Sigmoid colon (tissue), 7 donors: ENCODE measurements around the gene ZNF775. TPM values are rescaled to one million over a fixed set of nuclear protein-coding genes. Genes with fewer than 3 reads are reported as not detected.

Experiments
- DNase-seq: peaks from one replicate; pipeline ENCODE4 v3.0.0-alpha.2; 2019
- H3K27ac ChIP-seq, 4 donors: fragments of 200-600 bp; sonication (generic); one replicate each; pipeline ENCODE4 v1.5.1; 2016 to 2019; ENCODE audit warnings: mild to moderate bottlenecking in 1 of 4
- H3K27me3 ChIP-seq, 3 donors: fragments of 200-600 bp; sonication (generic); one replicate each; pipeline ENCODE4 v1.5.1; 2019; ENCODE audit warnings: mild to moderate bottlenecking in 1 of 3
- H3K36me3 ChIP-seq, 4 donors: fragments of 200-600 bp; sonication (generic); one replicate each; pipeline ENCODE4 v1.5.1; 2016 to 2019
- H3K4me1 ChIP-seq, 4 donors: fragments of 200-600 bp; sonication (generic); one replicate each; pipeline ENCODE4 v1.5.1; 2017 to 2019
- H3K4me3 ChIP-seq, 4 donors: fragments of 200-600 bp; sonication (generic); one replicate each; pipeline ENCODE4 v1.5.1; 2017 to 2019; ENCODE audit warnings: mild to moderate bottlenecking in 2 of 4, moderate library complexity in 1 of 4
- H3K9me3 ChIP-seq, 4 donors: fragments of 200-600 bp in 3 of 4; sonication (generic) in 3 of 4; one replicate each; pipeline versions ENCODE4 v1.5.1 to v1.6.1; 2013 to 2019
- EP300 ChIP-seq, 4 donors: sonication (generic); formaldehyde crosslinking; IDR thresholded peaks; one replicate each; pipeline ENCODE4 v1.6.1; 2017; ENCODE audit warnings: antibody characterized with exemption in 4 of 4
- POLR2A ChIP-seq, 2 donors: fragments of 450-650 bp; IDR thresholded peaks; one replicate each; pipeline ENCODE4 v1.6.1; 2016; ENCODE audit warnings: antibody characterized with exemption in 2 of 2, mild to moderate bottlenecking in 2 of 2, moderate library complexity in 2 of 2
- POLR2AphosphoS5 ChIP-seq, 4 donors: sonication (generic); formaldehyde crosslinking; IDR thresholded peaks; one replicate each; pipeline ENCODE4 v1.6.1; 2017; ENCODE audit warnings: antibody characterized with exemption in 4 of 4
- WGBS, 2 donors: extraction: QIAGEN DNeasy Blood & Tissue Kit; methylation state at CpG; one replicate each; pipeline ENCODE4 v1.1.7; 2013; 5-methylcytosine and 5-hydroxymethylcytosine counted together
- intact Hi-C: fragments of 100-400 bp; cut with DNase I; formaldehyde crosslinking; loops from one replicate; pipeline ENCODE4 v1.15.1; 2023
- polyA plus RNA-seq, 3 donors: library from polyadenylated mRNA; stranded (reverse); fragments of 200-250 nt; gene quantifications; one replicate each; pipeline ENCODE4 v1.2.3, GENCODE V29; 2013
- total RNA-seq, 4 donors: library from RNA; depleted of rRNA; stranded (reverse); fragments of >200 nt; gene quantifications; one replicate each; pipeline ENCODE4 v1.1.0, GENCODE V29; 2016
- TF ChIP-seq, protein P1 (sequence below), 4 experiments: fragments of 450-650 bp in 3 of 4; fragments of 200-600 bp in 1 of 4; IDR thresholded peaks; one replicate each; pipeline ENCODE4 v1.5.1; 2016 to 2019; ENCODE audit warnings: antibody characterized with exemption in 4 of 4, mild to moderate bottlenecking in 3 of 4, moderate library complexity in 2 of 4
- donor health status: healthy with polysubstance abuse.
- donor health status: Bipolar disorder and iron deficiency.
- donor health status: healthy.

Gene ZNF775
- total and polyA plus RNA-seq, 7 donors, result 3.0 to 10.7 (median 6.1) TPM

DNA sequence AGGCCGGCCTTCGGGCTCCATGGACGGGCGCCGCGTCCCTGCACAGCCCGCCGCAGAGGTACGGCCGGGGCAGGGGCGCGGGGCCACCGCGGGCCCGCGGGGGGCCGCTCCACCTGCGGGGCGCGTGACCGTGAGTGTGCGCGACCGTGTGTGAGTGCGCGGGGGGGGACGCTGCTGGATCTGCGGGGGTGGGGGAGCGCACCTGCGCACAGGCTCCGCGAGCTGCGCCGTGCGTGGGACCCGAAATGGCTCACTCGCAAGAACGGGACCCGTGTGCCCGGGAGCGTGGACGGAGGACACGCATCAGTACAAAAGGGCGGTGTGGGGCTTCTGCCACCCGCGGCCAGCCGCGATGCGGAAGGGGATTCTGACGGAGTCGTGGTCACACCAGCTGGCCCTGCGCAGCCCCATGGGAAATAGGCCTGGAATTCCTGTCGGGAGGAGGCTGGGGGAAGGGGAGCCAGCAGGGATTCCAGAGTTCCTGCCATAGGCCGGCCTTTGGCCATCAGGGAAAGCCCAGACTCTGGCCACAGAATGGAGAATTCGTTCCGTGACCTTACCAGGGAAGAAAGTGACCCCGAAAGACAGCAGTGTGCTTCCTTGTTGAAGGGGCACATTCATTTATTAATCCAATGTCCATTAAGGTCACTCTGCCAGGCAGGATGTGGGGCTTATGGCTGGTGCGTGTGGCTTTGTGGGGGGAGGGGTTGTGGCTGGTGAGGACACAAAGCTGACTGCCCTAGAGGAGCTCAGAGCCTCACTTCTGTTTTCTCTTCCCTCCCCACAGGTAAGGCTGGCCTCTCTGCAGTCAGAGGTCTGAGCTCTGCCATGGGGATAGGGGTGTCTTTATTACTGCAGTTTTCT, 10.0 kb upstream of the ZNF775 start:
- peaks cover 0 to 46% (median 39%) of the 10 kb centered on the region in 4 donors for H3K4me1 ChIP-seq
- H3K27ac ChIP-seq, result peak overlapping the region; percentile 92 to 97 (median 95)
- no peaks in the 10 kb centered on the region for H3K9me3 ChIP-seq
- peak overlapping the region; percentile 69 to 92 (median 75) for H3K4me3 ChIP-seq
- TF ChIP-seq POLR2AphosphoS5 (IDR thresholded peaks at IDR 0.05), result peak in 2 of 4 donors; percentile 2 to 24
- TF ChIP-seq POLR2A (IDR thresholded peaks at IDR 0.05), result no peak
- intact Hi-C loops, result loop anchor here (2.0 to 5.0 kb wide), 2 partner anchors 28 to 38 kb away; partner anchors contain the start of gene RARRES2
- WGBS, 2 donors, result 0 to 1% methylated on average over 58 of the region's 58 CpGs
- H3K36me3 ChIP-seq, result peaks cover 0 to 43% (median 19%) of the 10 kb centered on the region in 4 donors
- H3K27me3 ChIP-seq, result no peaks in the 10 kb centered on the region
- DNase-seq, result peak; percentile 81

DNA sequence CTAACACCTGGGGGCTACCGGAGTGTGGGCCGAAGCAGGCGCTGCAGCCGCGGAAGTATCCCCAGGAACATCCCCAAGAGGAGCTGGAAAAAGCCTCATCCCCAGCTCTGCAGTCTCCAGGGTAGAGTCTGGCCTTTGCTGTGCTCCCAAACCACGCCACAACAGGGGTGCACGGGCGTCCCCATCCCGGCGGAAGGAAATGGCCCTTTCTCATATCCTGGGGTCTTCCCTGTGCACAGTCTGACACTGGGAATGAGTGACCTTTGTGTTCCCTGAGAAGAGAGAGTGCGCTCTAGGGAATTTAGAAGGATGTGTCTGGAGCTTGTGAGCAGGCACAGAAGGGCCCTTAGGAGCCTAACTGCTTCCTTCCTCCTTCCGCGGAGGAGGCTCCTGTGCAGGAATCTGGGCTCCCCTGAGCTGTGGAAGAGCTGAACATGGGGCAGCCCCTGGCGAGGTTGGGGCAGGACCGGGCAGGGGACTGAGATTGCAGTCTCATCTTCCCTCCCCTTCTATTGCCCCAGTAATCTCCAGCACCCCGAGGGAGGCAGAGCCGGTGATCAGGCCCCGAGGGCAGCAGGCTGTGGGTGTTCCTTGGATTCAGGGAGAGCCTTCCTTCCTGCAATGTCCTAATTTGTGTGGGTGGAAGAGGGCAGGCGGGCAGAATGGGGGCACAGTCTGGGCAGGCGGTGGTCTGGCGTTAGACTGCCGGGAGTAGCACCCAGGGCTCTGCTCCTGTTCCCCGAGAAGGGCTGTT, 9.2 kb upstream of the ZNF775 start:
- Histone ChIP-seq H3K36me3 (peaks cover 0 to 47% (median 19%) of the 10 kb centered on the region in 4 donors), H3K27ac (peak overlapping the region; percentile 92 to 97 (median 95)), H3K4me3 (peak overlapping the region; percentile 69 to 92 (median 75)), H3K27me3 (no peaks in the 10 kb centered on the region), H3K9me3 (no peaks in the 10 kb centered on the region), H3K4me1 (peaks cover 0 to 46% (median 39%) of the 10 kb centered on the region in 4 donors)
- TF ChIP-seq POLR2A (IDR thresholded peaks at IDR 0.05) (no peak), POLR2AphosphoS5 (IDR thresholded peaks at IDR 0.05) (no peak), EP300 (IDR thresholded peaks at IDR 0.05) (no peak)
- TF ChIP-seq, protein P1, sequence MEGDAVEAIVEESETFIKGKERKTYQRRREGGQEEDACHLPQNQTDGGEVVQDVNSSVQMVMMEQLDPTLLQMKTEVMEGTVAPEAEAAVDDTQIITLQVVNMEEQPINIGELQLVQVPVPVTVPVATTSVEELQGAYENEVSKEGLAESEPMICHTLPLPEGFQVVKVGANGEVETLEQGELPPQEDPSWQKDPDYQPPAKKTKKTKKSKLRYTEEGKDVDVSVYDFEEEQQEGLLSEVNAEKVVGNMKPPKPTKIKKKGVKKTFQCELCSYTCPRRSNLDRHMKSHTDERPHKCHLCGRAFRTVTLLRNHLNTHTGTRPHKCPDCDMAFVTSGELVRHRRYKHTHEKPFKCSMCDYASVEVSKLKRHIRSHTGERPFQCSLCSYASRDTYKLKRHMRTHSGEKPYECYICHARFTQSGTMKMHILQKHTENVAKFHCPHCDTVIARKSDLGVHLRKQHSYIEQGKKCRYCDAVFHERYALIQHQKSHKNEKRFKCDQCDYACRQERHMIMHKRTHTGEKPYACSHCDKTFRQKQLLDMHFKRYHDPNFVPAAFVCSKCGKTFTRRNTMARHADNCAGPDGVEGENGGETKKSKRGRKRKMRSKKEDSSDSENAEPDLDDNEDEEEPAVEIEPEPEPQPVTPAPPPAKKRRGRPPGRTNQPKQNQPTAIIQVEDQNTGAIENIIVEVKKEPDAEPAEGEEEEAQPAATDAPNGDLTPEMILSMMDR (IDR thresholded peaks at IDR 0.05), result no peak
- peak; percentile 59 for DNase-seq
- intact Hi-C loops, result loop anchor here (1.0 to 10.0 kb wide), 4 partner anchors 8 to 595 kb away; partner anchors contain the start of gene RARRES2
- 8 to 31% methylated on average over 23 of the region's 23 CpGs for WGBS, 2 donors

DNA sequence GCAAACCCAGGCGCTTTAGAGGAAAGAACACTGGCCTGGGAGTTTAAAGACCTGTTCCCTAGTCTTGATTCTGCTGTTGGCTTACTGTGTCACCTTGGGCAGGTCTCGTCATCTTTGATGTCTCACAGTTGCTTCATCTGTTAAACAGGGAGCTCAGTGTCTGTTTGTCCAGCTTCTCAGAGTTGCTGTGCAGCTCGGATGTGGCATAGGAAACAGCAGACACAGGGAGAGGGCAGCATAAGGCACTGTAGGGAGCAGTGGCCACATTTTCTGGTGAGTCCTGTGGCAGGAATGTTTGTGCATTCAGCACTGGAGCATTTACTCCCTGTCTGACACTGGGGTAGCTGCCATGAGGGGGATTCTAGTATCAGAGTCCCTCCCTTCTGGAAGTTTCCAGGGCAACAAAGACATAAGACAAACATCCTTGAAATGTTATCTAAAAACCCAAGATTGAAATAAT, 8.5 kb upstream of the ZNF775 start:
- 19 to 62% methylated on average over 3 of the region's 3 CpGs for WGBS, 2 donors
- intact Hi-C loops, result loop anchor here (1.0 to 10.0 kb wide), 2 partner anchors 8 to 594 kb away; no protein-coding TSS in a partner anchor
- no peak for DNase-seq
- peaks cover 0 to 46% (median 39%) of the 10 kb centered on the region in 4 donors for H3K4me1 ChIP-seq
- no peak overlapping the region for H3K4me3 ChIP-seq
- H3K9me3 ChIP-seq, result no peaks in the 10 kb centered on the region
- TF ChIP-seq, protein P1 (IDR thresholded peaks at IDR 0.05), result no peak
- TF ChIP-seq EP300 (IDR thresholded peaks at IDR 0.05), result no peak
- TF ChIP-seq POLR2AphosphoS5 (IDR thresholded peaks at IDR 0.05), result no peak
- no peak for TF ChIP-seq POLR2A (IDR thresholded peaks at IDR 0.05)
- peaks cover 0 to 47% (median 19%) of the 10 kb centered on the region in 4 donors for H3K36me3 ChIP-seq
- peak overlapping the region; percentile 92 to 97 (median 95) for H3K27ac ChIP-seq
- H3K27me3 ChIP-seq, result no peaks in the 10 kb centered on the region

DNA sequence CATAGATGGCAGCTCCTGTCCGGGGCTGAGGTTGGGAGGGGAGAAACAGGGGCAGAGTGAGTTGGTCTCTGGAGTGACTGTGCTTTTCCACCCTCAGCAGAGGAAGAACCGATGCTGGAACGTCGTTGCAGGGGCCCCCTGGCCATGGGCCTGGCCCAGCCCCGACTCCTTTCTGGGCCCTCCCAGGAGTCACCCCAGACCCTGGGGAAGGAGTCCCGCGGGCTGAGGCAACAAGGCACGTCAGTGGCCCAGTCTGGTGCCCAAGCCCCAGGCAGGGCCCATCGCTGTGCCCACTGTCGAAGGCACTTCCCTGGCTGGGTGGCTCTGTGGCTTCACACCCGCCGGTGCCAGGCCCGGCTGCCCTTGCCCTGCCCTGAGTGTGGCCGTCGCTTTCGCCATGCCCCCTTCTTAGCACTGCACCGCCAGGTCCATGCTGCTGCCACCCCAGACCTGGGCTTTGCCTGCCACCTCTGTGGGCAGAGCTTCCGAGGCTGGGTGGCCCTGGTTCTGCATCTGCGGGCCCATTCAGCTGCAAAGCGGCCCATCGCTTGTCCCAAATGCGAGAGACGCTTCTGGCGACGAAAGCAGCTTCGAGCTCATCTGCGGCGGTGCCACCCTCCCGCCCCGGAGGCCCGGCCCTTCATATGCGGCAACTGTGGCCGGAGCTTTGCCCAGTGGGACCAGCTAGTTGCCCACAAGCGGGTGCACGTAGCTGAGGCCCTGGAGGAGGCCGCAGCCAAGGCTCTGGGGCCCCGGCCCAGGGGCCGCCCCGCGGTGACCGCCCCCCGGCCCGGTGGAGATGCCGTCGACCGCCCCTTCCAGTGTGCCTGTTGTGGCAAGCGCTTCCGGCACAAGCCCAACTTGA, 7.8 kb upstream of the ZNF775 start:
- WGBS, 2 donors, result 17 to 76% methylated on average over 48 of the region's 48 CpGs
- peaks cover 0 to 47% (median 19%) of the 10 kb centered on the region in 4 donors for H3K36me3 ChIP-seq
- peak overlapping the region in 3 of 4 donors; percentile 35 to 94 (median 92) for H3K27ac ChIP-seq
- peak; percentile 64 for DNase-seq
- no peak overlapping the region for H3K4me3 ChIP-seq
- no peaks in the 10 kb centered on the region for H3K9me3 ChIP-seq
- peaks cover 0 to 50% (median 39%) of the 10 kb centered on the region in 4 donors for H3K4me1 ChIP-seq
- TF ChIP-seq POLR2AphosphoS5 (IDR thresholded peaks at IDR 0.05) (no peak), EP300 (IDR thresholded peaks at IDR 0.05) (no peak), POLR2A (IDR thresholded peaks at IDR 0.05) (no peak)
- TF ChIP-seq, protein P1 (IDR thresholded peaks at IDR 0.05), result no peak
- no peaks in the 10 kb centered on the region for H3K27me3 ChIP-seq
- intact Hi-C loops, result loop anchor here (10.0 kb wide), 1 partner anchor 593 kb away; no protein-coding TSS in a partner anchor
